ENCODE results near the gene FILIP1L.

The FILIP1L gene

GRCh38 chr3:99823723-99824711 is 290.3 kb downstream of the FILIP1L start:
- H2AFZ ChIP-seq (ENCODE audit: low read length) = no peak overlapping the region
- H4K20me1 ChIP-seq (ENCODE audit: insufficient read depth, low read length) = no peaks in the 10 kb centered on the region

GRCh38 chr3:99818818-99819217 is 295.5 kb downstream of the FILIP1L start:
- no peak for DNase-seq
- Histone ChIP-seq H2AFZ (ENCODE audit: low read length) (no peak overlapping the region), H3K4me2 (ENCODE audit: low read depth, low read length) (peak overlapping the region; percentile 96), H3K79me2 (ENCODE audit: low read length) (peaks cover 50% of the 10 kb centered on the region), H3K9me3 (replicated peaks; ENCODE audit: insufficient read depth, low read length) (no peaks in the 10 kb centered on the region), H3K27me3 (replicated peaks; ENCODE audit: insufficient read depth, low read length) (no peaks in the 10 kb centered on the region), H3K9ac (ENCODE audit: low read length) (peak overlapping the region; percentile 78), H3K4me3 (ENCODE audit: low read length) (peak overlapping the region; percentile 70), H4K20me1 (ENCODE audit: insufficient read depth, low read length) (no peaks in the 10 kb centered on the region), H3K36me3 (replicated peaks; ENCODE audit: insufficient read depth, low read length) (no peaks in the 10 kb centered on the region), H3K9me2 (replicated peaks; ENCODE audit: insufficient read depth, low read length) (no peaks in the 10 kb centered on the region), H3K4me1 (ENCODE audit: low read length) (peaks cover 13% of the 10 kb centered on the region), H3F3A (ENCODE audit: insufficient read depth, low read length) (peaks cover 7% of the 10 kb centered on the region; the same call in 1 of the 2 replicates), H3K27ac (ENCODE audit: low read length) (no peak overlapping the region)
- TF ChIP-seq EZH2phosphoT487 (IDR thresholded peaks at IDR 0.05; ENCODE audit: low read length) (no peak), CTCF (IDR thresholded peaks at IDR 0.05; ENCODE audit: low read length) (no peak), EZH2 (optimal IDR thresholded peaks at IDR 0.05; ENCODE audit: low read depth, low read length) (no peak)

More at GRCh38 chr3:99823723-99824711, 290.3 kb downstream of the FILIP1L start:
- Histone ChIP-seq H3K27ac (ENCODE audit: low read length) (no peak overlapping the region), H3K9me2 (replicated peaks; ENCODE audit: insufficient read depth, low read length) (no peaks in the 10 kb centered on the region), H3K4me1 (ENCODE audit: low read length) (peaks cover 4% of the 10 kb centered on the region), H3F3A (ENCODE audit: insufficient read depth, low read length) (no peaks in the 10 kb centered on the region), H3K79me2 (ENCODE audit: low read length) (peaks cover 71% of the 10 kb centered on the region), H3K27me3 (replicated peaks; ENCODE audit: insufficient read depth, low read length) (no peaks in the 10 kb centered on the region), H3K9me3 (replicated peaks; ENCODE audit: insufficient read depth, low read length) (no peaks in the 10 kb centered on the region), H3K4me2 (ENCODE audit: low read depth, low read length) (no peak overlapping the region), H3K36me3 (replicated peaks; ENCODE audit: insufficient read depth, low read length) (no peaks in the 10 kb centered on the region), H3K9ac (ENCODE audit: low read length) (no peak overlapping the region), H3K4me3 (ENCODE audit: low read length) (no peak overlapping the region)
- DNase-seq = no peak
- no peak for TF ChIP-seq CTCF (IDR thresholded peaks at IDR 0.05; ENCODE audit: low read length)
- TF ChIP-seq EZH2phosphoT487 (IDR thresholded peaks at IDR 0.05; ENCODE audit: low read length) = no peak
- no peak for TF ChIP-seq EZH2 (optimal IDR thresholded peaks at IDR 0.05; ENCODE audit: low read depth, low read length)

- H3K4me2 ChIP-seq (ENCODE audit: low read depth, low read length) = peak within 1 kb of the TSS; percentile 96
- H3K4me3 ChIP-seq (ENCODE audit: low read length) = peak within 1 kb of the TSS; percentile 70
- H3K9me3 ChIP-seq (replicated peaks; ENCODE audit: insufficient read depth, low read length) = no peaks in the 10 kb centered on the region
- H3K79me2 ChIP-seq (ENCODE audit: low read length) = peaks cover 39% of the 10 kb centered on the region
- no peaks in the 10 kb centered on the region for H3K27me3 ChIP-seq (replicated peaks; ENCODE audit: insufficient read depth, low read length)
- peak within 1 kb of the TSS; percentile 78 for H3K9ac ChIP-seq (ENCODE audit: low read length)
- peaks cover 7% of the 10 kb centered on the region; the same call in 1 of the 2 replicates for H3F3A ChIP-seq (ENCODE audit: insufficient read depth, low read length)
- H2AFZ ChIP-seq (ENCODE audit: low read length) = peak within 1 kb of the TSS; percentile 86
- H3K27ac ChIP-seq (ENCODE audit: low read length) = peak within 1 kb of the TSS; percentile 76
- H3K4me1 ChIP-seq (ENCODE audit: low read length) = peaks cover 13% of the 10 kb centered on the region
- TF ChIP-seq EZH2 (optimal IDR thresholded peaks at IDR 0.05; ENCODE audit: low read depth, low read length) (no peak), CTCF (IDR thresholded peaks at IDR 0.05; ENCODE audit: low read length) (peak; percentile 33), EZH2phosphoT487 (IDR thresholded peaks at IDR 0.05; ENCODE audit: low read length) (no peak)
- H4K20me1 ChIP-seq (ENCODE audit: insufficient read depth, low read length) = no peaks in the 10 kb centered on the region
- no peaks in the 10 kb centered on the region for H3K36me3 ChIP-seq (replicated peaks; ENCODE audit: insufficient read depth, low read length)
- peak; percentile 92 for DNase-seq
- H3K9me2 ChIP-seq (replicated peaks; ENCODE audit: insufficient read depth, low read length) = no peaks in the 10 kb centered on the region
Observed at GRCh38 chr3:99817437-99818240, 296.7 kb downstream of the FILIP1L start, which contains the start of gene CMSS1. Gene CMSS1 (plus strand): TSS chr3:99817862.

All from MM.1S (cell line).